GM12878 (cell line): Measurements from ENCODE around the gene C17orf113. TPM values are rescaled to one million over a fixed set of nuclear protein-coding genes. Genes with fewer than 3 reads are reported as not detected.

ENCODE experiments used
- ATAC-seq: fragments of 200-7000 bp; cut with Tn5 transposase; 3 replicates; pipeline ENCODE4 v1.9.1; 2020; ENCODE audit warnings: mild to moderate bottlenecking, moderate library complexity
- BruUV-seq: library from RNA; stranded (reverse); fragments of 400-500 nt; replicated peaks from 2 replicates; lab custom pipeline; 2021; lab: Mats Ljungman, UMichigan
- CTCF ChIA-PET: fragments of 300-600 bp; sonication (Branson Sonifier 250); formaldehyde crosslinking; extraction: SDS; loops from one replicate; lab custom pipeline; 2021; ENCODE audit warnings: inconsistent platforms; lab: Yijun Ruan, JAX
- POLR2A ChIA-PET: fragments of 350-600 bp; formaldehyde crosslinking; extraction: SDS; loops from one replicate; lab custom pipeline; 2021; ENCODE audit warnings: inconsistent platforms; lab: Charles Lee
- RAD21 ChIA-PET: fragments of 300-600 bp; sonication (Branson Sonifier 250); formaldehyde crosslinking; loops from one replicate; lab custom pipeline; 2023; ENCODE audit warnings: antibody characterized with exemption; ENCODE audit not compliant: unreplicated experiment; lab: Charles Lee
- SMC1A ChIA-PET: fragments of 300-600 bp; sonication (Branson Sonifier 250); formaldehyde crosslinking; loops from one replicate; lab custom pipeline; 2023; ENCODE audit not compliant: unreplicated experiment, uncharacterized antibody; lab: Charles Lee
- DNase-seq: peaks from one replicate; pipeline ENCODE4 v3.0.0-alpha.2; 2011; ENCODE audit warnings: low read depth, low spot score
- FAIRE-seq: peaks from 3 replicates; lab custom pipeline; 2011; peaks lifted over from hg19 to GRCh38; lab: Jason Lieb, UNC
- H2AFZ ChIP-seq: 2 replicates; pipeline ENCODE4 v1.6.0; 2011; ENCODE audit warnings: low read depth, low read length, control low read depth; ENCODE audit not compliant: control insufficient read depth
- H3K27ac ChIP-seq: 2 replicates; pipeline ENCODE4 v1.5.1; 2011; ENCODE audit warnings: control low read depth; ENCODE audit not compliant: control insufficient read depth, insufficient read depth
- H3K27me3 ChIP-seq, 2 experiments: replicated peaks in 1 of 2; 2 replicates each; pipeline versions ENCODE4 v1.6.0 to v1.6.1; 2011; ENCODE audit warnings: low read length in 1 of 2; ENCODE audit not compliant: control insufficient read depth in 2 of 2, insufficient read depth in 2 of 2
- H3K36me3 ChIP-seq, 2 experiments: 2 replicates each; pipeline ENCODE4 v1.5.1; 2011; ENCODE audit warnings: low read length in 1 of 2; ENCODE audit not compliant: control insufficient read depth in 2 of 2, insufficient read depth in 2 of 2
- H3K4me1 ChIP-seq: 2 replicates; pipeline ENCODE4 v1.6.1; 2011; ENCODE audit warnings: mild to moderate bottlenecking, low read length, moderate library complexity, mixed read lengths; ENCODE audit not compliant: control insufficient read depth, insufficient read depth
- H3K4me2 ChIP-seq: 2 replicates; pipeline ENCODE4 v1.6.0; 2011; ENCODE audit warnings: control low read depth; ENCODE audit not compliant: control insufficient read depth, insufficient read depth
- H3K4me3 ChIP-seq: fragments of 200-600 bp; sonication (generic); 2 replicates; pipeline ENCODE4 v1.5.1; 2016
- H3K79me2 ChIP-seq: 2 replicates; pipeline ENCODE4 v1.6.0; 2011; ENCODE audit warnings: low read length; ENCODE audit not compliant: control insufficient read depth, insufficient read depth
- H3K9ac ChIP-seq: 2 replicates; pipeline ENCODE4 v1.8.0; 2011; ENCODE audit warnings: low read length, control low read depth, mixed read lengths; ENCODE audit not compliant: control insufficient read depth, insufficient read depth
- H3K9me3 ChIP-seq: replicated peaks from 3 replicates; pipeline ENCODE4 v1.5.1; 2011; ENCODE audit warnings: mild to moderate bottlenecking, low read length; ENCODE audit not compliant: control insufficient read depth, insufficient read depth
- H4K20me1 ChIP-seq: 2 replicates; pipeline ENCODE4 v1.6.0; 2011; ENCODE audit not compliant: control insufficient read depth, insufficient read depth
- CHD4 ChIP-seq: fragments of 200-600 bp; sonication (generic); IDR thresholded peaks from 2 replicates; pipeline ENCODE4 v1.6.1; 2016; ENCODE audit warnings: mild to moderate bottlenecking
- EGR1 ChIP-seq, 2 experiments: IDR thresholded peaks; 1 replicate in 1 of 2; 2 replicates in 1 of 2; pipeline ENCODE4 v1.6.1; 2011 to 2012; ENCODE audit warnings: low read depth in 2 of 2, low read length in 2 of 2, borderline replicate concordance in 1 of 2, mild to moderate bottlenecking in 1 of 2, moderate library complexity in 1 of 2
- EP300 ChIP-seq, 2 experiments: fragments of 150-350 bp in 1 of 2; IDR thresholded peaks; 2 replicates each; pipeline ENCODE4 v1.6.1; 2011 to 2012; ENCODE audit warnings: low read depth in 2 of 2, low read length in 2 of 2, borderline replicate concordance in 1 of 2, improper control_type of control experiment in 1 of 2, inconsistent platforms in 1 of 2; ENCODE audit not compliant: control insufficient read depth in 1 of 2
- EZH2 ChIP-seq: IDR thresholded peaks from 2 replicates; pipeline ENCODE4 v1.6.1; 2012; ENCODE audit warnings: low read depth, mild to moderate bottlenecking, control low read depth, inconsistent platforms, low read length, borderline replicate concordance; ENCODE audit not compliant: control insufficient read depth
- LARP7 ChIP-seq: fragments of 450-650 bp; IDR thresholded peaks from 2 replicates; pipeline ENCODE4 v1.6.1; 2017; ENCODE audit warnings: mild to moderate bottlenecking
- MLLT1 ChIP-seq: fragments of 450-650 bp; IDR thresholded peaks from 2 replicates; pipeline ENCODE4 v1.6.1; 2016; ENCODE audit warnings: mild to moderate bottlenecking
- NFXL1 ChIP-seq: fragments of 450-650 bp; IDR thresholded peaks from 2 replicates; pipeline ENCODE4 v1.6.1; 2017; ENCODE audit warnings: antibody characterized with exemption, mild to moderate bottlenecking, borderline replicate concordance
- PML ChIP-seq: IDR thresholded peaks from 2 replicates; pipeline ENCODE4 v1.6.1; 2012; ENCODE audit warnings: low read length, inconsistent platforms
- SMAD1 ChIP-seq: fragments of 450-650 bp; IDR thresholded peaks from 2 replicates; pipeline ENCODE4 v1.6.1; 2018; ENCODE audit warnings: mild to moderate bottlenecking, low read depth; ENCODE audit not compliant: partially characterized antibody
- SREBF1 ChIP-seq: IDR thresholded peaks from 2 replicates; pipeline ENCODE4 v1.6.1; 2012; ENCODE audit warnings: mild to moderate bottlenecking, low read length
- STAT1 ChIP-seq: fragments of 450-650 bp; conservative IDR thresholded peaks from 2 replicates; pipeline ENCODE4 v1.6.1; 2014; ENCODE audit warnings: antibody characterized with exemption, mild to moderate bottlenecking
- ZBTB4 ChIP-seq: fragments of 450-650 bp; formaldehyde crosslinking; IDR thresholded peaks from 2 replicates; pipeline ENCODE4 v1.4.0; 2022; ENCODE audit warnings: mild to moderate bottlenecking, moderate library complexity
- ZBTB40 ChIP-seq: fragments of 450-650 bp; IDR thresholded peaks from 2 replicates; pipeline ENCODE4 v1.6.1; 2016; ENCODE audit warnings: mild to moderate bottlenecking, moderate library complexity, borderline replicate concordance
- ZNF217 ChIP-seq: fragments of 450-650 bp; IDR thresholded peaks from 2 replicates; pipeline ENCODE4 v1.6.1; 2017; ENCODE audit warnings: antibody characterized with exemption, mild to moderate bottlenecking
- WGBS: methylation state at CpG from one replicate; pipeline ENCODE4 v1.1.6; 2016; ENCODE audit warnings: low lambda C conversion rate; ENCODE audit not compliant: insufficient replicate concordance, insufficient coverage; ENCODE audit errors: missing lambda C conversion rate; 5-methylcytosine and 5-hydroxymethylcytosine counted together
- in situ Hi-C: fragments of 300-500 bp; cut with MboI; formaldehyde crosslinking; loops from 9 replicates; pipeline ENCODE4 v1.14.3; 2018; ENCODE audit warnings: mixed read lengths
- intact Hi-C: fragments of 100-400 bp; cut with micrococcal nuclease; formaldehyde crosslinking; loops from one replicate; pipeline ENCODE4 v1.14.2; 2022; ENCODE audit not compliant: unreplicated experiment
- polyA plus RNA-seq, 11 experiments: library from polyadenylated mRNA; depleted of rRNA in 4 of 11; unstranded in 6 of 11; stranded (reverse) in 5 of 11; fragments of >200 nt; fragmentation: Nextera tagmentation in 4 of 11; fragmentation: Illumina TruSeq in 1 of 11; extraction: Ambion mirVana in 4 of 11; extraction: Trizol in 1 of 11; gene quantifications; 1 replicate in 1 of 11; 2 replicates in 10 of 11; pipeline versions ENCODE4 v1.2.1 to v1.2.3, GENCODE V29; 2011 to 2016; ENCODE audit warnings: inconsistent platforms in 2 of 11, missing spikeins in 2 of 11, low read depth in 1 of 11
- total RNA-seq, 4 experiments: library from RNA; depleted of rRNA in 3 of 4; stranded (reverse); fragments of >200 nt in 3 of 4; fragmentation: Illumina TruSeq in 1 of 4; extraction: Trizol in 1 of 4; gene quantifications; 2 replicates each; pipeline versions ENCODE4 v1.2.1 to v1.2.3, GENCODE V29; 2013 to 2021

Gene C17orf113
- total and polyA plus RNA-seq, 10 of the 15 experiments (the other 5 are each of a cell fraction or from before 2014, with no cell fraction given) = 0.03 to 0.17 (median 0.08) TPM; not detected in 3

- ATAC-seq = no peak
- no peak for FAIRE-seq
- no peak for TF ChIP-seq SREBF1
- TF ChIP-seq CHD4 = no peak
- no peak for TF ChIP-seq EZH2
- no peak for TF ChIP-seq EGR1 (IDR thresholded peaks at IDR 0.05; ENCODE audit: borderline replicate concordance in 1 of 2, low read depth in 2 of 2, low read length in 2 of 2)
- no peak for TF ChIP-seq ZBTB4 (CRISPR knock-in tag)
- TF ChIP-seq LARP7 = no peak
- no peak for TF ChIP-seq NFXL1
- no peak for TF ChIP-seq SMAD1
- no peak for TF ChIP-seq EP300 (IDR thresholded peaks at IDR 0.05; ENCODE audit: borderline replicate concordance in 1 of 2, control insufficient read depth in 1 of 2, low read depth in 2 of 2, low read length in 2 of 2)
- no peak for TF ChIP-seq ZNF217
- TF ChIP-seq PML = no peak
- no peak for TF ChIP-seq ZBTB40
- TF ChIP-seq STAT1 = no peak
- TF ChIP-seq MLLT1 = no peak
Observed at GRCh38 chr17:42076797-42077559, 26.6 kb upstream of the C17orf113 start.

More at GRCh38 chr17:42076797-42077559, 26.6 kb upstream of the C17orf113 start:
- H3K9me3 ChIP-seq = no peaks in the 10 kb centered on the region
- ChIA-PET RAD21 (interaction anchor here (1.2 kb wide), 1 partner anchor 104 kb away, joined by 3 read pairs; the partner anchor contains the start of gene KCNH4), CTCF (interaction anchor here (0.9 to 1.9 kb wide), 3 partner anchors 9 to 30 kb away, joined by 3 to 10 read pairs (median 4); no protein-coding TSS in a partner anchor), SMC1A (no interaction called here), POLR2A (no interaction called here)
- DNase-seq = no peak
- H3K27me3 ChIP-seq = peaks cover 4 to 7% of the 10 kb centered on the region in 2 experiments
- H3K27ac ChIP-seq = no peak overlapping the region
- no peak overlapping the region for H3K4me3 ChIP-seq
- no TSS peak for BruUV-seq
- H3K4me1 ChIP-seq = no peaks in the 10 kb centered on the region
- no peaks in the 10 kb centered on the region for H3K79me2 ChIP-seq
- in situ Hi-C loops = no loop called here
- no peaks in the 10 kb centered on the region for H4K20me1 ChIP-seq
- no peaks in the 10 kb centered on the region for H3K36me3 ChIP-seq
- 54% methylated on average over 4 of the region's 4 CpGs for WGBS
- intact Hi-C loops = no loop called here
- no peak overlapping the region for H2AFZ ChIP-seq
- no peak overlapping the region for H3K9ac ChIP-seq
- no peak overlapping the region for H3K4me2 ChIP-seq
